Stimulated activated CD4-positive, alpha-beta T cell treated with anti-CD3 and anti-CD28 coated beads, Interleukin-1b, Interleukin-23, amount 100 ng/mL, for 24 hours (primary cell): ENCODE measurements around the gene BARX1.
"Not testable (repeated sequence)": the region's sequence is repeated elsewhere in the genome, so short reads cannot be mapped to it uniquely, and the experiment has no call there.

Experiments
- DNase-seq, 4 experiments: peaks; one replicate each; pipeline ENCODE4 v3.0.0-alpha.2; 2020; ENCODE audit warnings: low read depth in 4 of 4, low spot score in 1 of 4

BARX1 gene

GRCh38 chr9:93952784-93953495, 2.2 kb downstream of the BARX1 start:
- DNase-seq, result no peak

DNA sequence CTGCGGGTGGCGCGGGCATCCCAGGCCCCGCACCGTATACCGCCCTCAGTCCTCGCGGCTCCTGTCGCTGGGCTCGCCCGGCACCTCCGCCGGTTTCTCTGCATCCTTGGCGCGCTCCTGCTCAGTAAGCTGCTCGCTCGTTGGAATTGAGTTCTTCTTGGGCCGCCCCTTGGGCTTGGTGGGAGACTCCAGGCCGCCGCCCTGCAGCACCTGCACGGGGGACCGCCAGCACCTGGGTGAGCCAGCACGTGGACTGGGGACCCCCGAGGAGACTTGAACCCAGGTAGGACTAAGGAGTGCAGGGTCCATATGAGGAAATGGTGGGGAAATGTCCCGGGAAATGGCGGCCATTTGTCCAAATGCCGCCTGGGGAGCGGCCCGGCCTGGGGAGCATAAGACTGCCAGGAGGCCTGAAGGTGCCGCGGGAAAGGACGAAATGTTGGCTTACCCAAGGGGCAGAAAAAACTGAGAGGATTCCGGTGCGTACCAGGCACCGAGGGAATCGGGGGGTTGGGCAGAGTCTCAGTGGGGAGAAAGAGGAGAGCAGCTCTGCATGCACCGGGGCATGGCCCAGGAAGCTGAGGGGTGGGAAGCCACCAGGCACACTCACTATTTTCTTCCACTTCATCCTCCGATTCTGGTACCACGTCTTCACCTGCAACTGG, 2.9 kb downstream of the BARX1 start:
- no peak for DNase-seq

GRCh38 chr9:93951655-93952118, 3.5 kb downstream of the BARX1 start:
- DNase-seq, result no peak

- no peak for DNase-seq
These were observed 4.2 kb downstream of the BARX1 start for GRCh38 chr9:93950619-93951601.

DNA sequence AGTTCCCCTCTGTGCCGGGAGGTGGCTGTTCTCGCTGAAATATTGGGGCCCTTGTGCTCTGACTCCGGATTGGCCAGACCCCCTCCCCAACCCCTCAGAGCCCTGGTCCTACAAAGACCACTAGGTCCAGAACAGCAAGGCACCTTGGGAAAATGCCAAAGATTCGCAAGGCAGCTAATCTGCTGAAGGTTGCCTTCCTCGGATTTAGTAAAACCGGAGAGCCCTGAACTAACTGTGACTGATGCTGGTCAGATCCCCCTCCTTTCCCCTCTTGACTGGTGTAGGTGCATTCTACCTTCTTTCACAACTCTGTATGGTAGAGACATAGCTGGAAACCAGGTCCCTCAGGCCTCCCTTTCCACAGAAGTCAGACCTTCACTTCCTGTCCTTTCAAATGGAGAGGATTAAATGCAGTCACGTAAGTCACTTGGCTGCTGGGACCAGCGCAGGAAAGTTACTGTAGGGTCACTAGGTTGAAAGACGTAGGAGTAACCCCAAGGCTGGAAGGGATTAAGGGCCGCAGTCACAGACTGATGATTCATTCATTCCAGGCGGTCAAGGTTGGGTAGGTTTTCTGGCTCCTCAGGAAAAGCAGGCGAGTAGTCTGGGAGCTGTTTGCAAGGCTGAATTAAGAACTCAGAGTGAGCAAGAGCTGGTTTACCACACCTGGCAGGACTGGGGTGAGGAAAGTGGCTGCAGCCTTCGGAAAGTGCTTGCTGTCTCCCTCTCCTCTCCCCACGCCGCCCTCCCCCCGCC, 5.3 kb downstream of the BARX1 start:
- DNase-seq, result no peak

DNA sequence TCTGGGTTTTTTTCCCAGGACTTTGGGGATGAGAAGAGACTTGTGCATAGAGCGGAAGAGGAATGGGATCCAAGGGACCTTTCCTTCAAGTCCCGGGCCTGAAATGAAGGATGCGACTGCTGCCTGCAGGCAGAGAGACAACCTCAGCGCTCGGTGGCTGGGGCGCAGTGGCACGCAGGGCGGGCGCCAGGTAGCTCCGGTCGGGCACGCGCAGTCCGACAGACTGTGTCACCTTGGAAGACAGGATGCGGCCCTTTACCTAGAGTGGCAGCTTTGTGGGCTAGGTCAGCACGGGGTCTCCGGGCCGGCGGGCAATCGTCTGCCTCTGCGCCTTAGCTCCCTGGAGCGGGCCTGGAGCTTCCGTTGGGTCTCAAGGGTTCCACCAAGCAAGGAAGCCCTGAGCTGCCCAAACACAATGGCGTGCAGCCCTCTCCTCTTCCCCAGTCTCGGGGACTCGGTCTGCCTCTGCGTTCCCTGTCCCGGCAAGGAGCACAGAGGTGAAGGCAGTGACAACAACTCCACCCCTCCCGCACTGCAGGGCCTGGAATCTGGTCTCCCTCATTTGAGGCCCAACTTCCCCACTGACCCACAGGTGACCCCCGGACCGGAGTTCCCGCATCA, 6.0 kb downstream of the BARX1 start:
- no peak for DNase-seq

DNA sequence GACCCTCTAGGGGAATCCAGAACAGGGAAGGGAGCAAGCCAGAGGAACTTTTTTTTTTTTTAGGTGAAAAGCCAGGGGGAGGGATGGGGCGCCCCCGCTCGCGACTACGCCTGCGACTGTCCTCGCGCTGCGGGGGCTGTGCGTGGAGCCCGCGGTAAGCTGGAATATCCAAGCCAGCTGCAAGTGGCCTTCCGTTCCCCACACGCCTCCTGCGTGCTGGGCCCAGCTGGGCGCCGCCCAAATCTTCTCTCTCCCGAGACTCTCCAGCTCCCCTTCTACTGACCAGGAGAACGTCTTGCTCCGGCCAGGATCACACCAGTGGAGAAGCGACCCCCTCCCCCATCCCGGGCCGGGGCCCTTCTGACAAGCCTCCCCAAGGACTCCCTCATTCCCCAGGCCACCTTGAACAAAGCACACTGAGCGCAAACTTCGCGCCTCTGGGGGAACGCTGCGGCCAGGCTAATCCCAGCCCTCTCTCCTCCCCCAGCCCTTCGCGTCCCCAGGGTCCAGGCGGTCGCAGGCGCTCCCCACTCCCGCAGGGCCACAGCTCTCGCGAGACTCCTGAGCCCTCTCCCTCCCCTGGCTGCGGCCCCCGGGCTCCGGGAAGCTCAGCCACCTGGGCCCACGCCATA, 6.6 kb downstream of the BARX1 start:
- no peak for DNase-seq

DNA sequence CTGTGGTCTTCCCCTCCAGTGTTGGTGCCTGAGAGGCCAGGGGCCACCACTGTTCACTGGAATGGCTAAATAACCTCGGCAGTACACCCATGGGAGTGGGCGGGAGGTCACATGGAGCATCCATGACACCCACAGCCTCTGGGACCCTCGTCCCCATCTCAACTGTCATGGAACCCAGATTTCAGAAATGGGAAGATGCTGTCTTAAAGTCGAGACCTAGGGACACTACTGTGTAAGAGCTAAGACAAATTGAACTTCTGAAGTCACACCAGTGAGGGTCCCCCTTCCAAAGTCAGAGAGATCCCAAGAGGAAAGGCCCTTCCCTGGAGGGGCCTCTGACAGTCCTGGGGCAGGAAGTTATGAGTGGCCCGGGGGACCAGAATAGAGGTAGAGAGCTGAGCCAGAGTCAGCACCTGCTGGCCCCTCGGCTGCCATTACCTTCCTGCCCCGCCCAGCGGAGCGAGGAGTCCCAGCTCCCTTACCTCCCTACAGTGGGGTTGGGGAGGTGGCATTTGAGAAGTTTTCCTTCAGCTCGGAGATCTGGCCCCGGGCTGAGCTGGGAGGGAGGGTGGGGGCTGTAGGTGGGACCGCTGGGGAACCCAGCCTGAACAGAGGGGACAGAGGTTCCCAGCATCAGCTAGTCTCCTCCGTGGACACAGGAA, 7.6 kb downstream of the BARX1 start:
- no peak for DNase-seq

DNA sequence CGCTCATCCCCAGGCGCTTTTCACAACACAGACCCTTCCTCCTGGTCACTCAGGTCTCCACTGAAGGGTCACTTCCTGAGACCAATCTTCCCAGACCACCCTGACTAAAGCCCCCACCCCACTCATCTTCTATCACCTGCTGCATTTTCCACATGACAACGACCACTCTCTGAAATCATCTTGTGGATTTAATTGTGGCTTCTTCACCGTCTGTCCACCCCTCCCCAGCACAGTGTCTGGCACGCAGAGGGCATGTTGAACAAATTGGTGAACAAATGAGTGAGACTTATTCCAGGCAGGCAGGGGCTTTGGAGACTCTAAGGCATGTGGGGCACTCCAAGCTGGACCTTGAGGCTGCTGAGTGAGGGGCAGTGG, 8.8 kb downstream of the BARX1 start:
- DNase-seq, result no peak

DNA sequence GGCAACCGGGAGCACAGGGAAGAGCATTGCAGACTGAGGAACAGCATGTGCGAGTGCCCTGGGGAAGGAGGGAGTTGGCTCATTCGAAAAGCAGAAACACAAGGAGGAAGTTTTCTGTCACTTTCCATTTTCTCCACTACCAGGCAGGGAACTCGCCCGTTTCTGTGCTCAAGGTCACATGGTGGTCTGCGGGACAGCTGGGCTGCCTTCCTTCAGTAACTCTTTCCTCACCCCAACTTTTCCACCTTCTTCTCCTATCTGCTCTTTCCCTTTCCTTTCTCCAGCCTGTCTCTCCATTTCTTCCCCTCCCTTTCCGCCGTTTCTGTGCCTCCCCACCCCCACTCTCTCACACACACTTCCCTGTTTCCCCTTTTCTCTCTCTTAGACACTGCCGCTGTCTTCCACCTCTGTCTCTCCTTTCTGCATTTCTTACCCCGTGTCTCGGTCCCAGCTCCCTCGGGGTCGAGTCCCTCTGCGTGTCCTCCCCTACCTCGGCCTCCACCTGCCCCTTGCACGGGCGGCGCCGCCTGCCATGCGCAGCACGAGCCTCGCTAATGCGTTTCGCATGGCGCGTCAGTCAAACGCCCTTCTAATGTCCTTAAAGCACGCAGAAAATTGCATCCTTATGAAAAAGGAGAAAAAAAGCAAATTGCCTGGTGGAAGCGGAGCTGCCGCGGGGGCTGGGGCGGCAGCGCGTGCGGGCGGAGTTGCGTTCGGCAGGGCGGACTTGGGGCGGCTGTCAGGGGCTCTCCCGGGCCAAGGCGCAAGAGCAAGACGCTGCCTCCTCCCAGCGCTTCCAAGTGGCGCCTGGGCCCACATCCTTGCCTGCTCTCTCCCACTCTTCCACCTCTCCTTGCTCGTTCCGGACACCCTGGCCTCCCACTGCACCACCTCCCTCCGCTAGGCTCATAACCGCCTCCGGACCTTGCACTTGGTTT, 9.5 kb downstream of the BARX1 start:
- DNase-seq, result no peak

DNA sequence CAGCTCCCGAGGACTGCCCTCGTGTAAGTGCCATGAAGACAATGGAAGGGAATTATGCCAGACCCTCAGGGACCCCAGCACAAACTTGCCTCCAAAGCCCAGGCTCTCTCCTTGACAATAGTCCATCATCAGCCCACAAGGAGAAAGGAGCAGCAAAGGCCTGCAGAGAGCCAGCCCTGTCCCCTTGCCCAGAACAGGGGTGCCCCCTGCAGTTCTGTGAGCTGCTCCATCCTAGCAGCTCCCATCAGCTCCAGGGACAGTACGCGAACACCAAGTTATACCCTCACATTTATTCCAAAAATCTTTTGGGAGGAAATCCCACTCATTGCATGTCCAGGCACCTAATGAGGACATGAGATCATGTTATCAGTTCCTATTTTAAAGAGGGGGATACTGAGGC, 11.1 kb downstream of the BARX1 start:
- DNase-seq, result no peak

GRCh38 chr9:93942161-93942560, 13.0 kb downstream of the BARX1 start:
- no peak for DNase-seq

DNA sequence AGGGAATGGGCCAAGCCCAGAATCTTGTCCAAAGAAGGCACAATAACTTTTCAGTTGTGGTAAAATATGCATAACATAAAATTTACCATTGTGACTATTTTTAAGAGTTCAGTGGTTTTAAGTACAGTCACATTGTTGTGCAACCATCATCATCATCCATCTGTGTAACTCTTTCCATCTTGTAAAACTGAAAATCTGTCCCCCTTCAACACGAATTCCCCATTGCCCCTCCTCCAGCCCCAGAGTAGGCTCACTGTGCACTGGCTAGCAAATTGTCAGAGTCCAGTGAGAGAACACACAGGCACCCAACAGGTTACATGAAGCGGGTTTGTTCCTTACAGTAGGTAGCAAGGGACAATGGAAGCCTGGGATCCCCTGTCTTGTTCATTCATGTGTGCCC, 13.7 kb downstream of the BARX1 start:
- DNase-seq, result no peak

DNA sequence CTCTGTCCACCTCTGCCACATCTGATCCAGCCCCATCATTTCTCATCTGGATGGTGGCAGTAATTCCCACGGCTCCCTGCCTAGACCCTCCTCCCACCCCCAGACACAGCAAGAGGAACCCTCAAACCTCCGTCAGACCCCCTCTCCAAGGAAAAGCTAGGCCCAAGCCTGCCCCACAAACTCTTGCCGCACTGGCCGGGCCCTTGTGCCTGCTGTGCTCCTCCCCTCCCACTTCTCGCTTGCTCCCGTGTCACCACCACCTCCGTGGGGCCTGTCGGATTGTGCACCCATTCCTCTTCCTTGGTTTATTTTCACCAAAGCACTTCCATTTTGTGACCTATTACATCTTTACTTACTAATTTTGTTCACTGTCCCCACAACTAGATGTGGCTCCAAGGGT, 14.2 kb downstream of the BARX1 start:
- DNase-seq, result no peak

DNA sequence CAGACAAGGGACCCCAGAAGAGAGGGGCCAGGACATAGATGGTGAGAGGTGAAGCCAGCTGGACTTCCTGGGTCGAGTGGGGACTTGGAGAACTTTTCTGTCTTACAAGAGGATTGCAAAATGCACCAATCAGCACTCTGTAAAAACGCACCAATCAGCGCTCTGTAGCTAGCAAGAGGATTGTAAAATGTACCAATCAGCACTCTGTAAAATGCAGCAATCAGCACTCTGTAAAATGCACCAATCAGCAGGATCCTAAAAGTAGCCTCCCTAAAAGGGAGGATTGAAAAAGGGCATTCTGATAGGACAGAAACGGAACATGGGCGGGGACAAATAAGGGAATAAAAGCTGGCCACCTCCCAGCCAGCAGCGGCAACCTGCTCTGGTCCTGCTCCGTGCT, 15.6 kb downstream of the BARX1 start:
- not testable (repeated sequence) for DNase-seq

- no peak for DNase-seq
These were observed 18.0 kb downstream of the BARX1 start for GRCh38 chr9:93937193-93937592.

GRCh38 chr9:93931905-93932304, 23.2 kb downstream of the BARX1 start:
- DNase-seq, result no peak

DNA sequence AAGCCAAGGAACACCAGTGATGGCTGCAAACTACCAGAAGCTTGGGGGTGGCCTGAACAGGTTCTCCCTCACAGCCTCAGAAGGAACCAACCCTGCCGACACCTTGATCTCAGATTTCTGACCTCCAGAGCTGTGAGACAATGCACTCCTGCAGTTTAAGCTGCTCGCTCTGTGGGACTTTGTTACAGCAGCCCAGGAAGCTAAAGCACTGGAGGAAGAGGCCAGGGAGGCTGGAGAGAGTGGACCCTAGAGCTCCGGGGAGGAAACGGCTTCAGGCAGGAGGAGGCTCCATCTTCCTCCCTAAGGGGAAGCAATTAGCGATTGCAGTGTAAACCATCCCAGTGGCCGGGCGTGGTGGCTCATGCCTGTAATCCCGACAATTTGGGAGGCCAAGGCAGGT, 25.1 kb downstream of the BARX1 start:
- no peak for DNase-seq
